ENCODE measurements around the gene CSNK1E. TPM values are rescaled to one million over a fixed set of nuclear protein-coding genes. Genes with fewer than 3 reads are reported as not detected.

Gene CSNK1E
- total and polyA plus RNA-seq, 9 of the 15 experiments (the other 6 are each of a cell fraction or from before 2014, with no cell fraction given), result 2.7 to 70.0 (median 41.3) TPM

- Histone ChIP-seq H3K4me2 (ENCODE audit: insufficient read depth, low read length) (no peak overlapping the region), H2AFZ (ENCODE audit: low read depth, low read length) (no peak overlapping the region), H3K27ac (ENCODE audit: extremely low read depth, low read depth, low read length) (no peak overlapping the region), H3K9me1 (ENCODE audit: control insufficient read depth, insufficient read depth, low read length) (peaks cover 2% of the 10 kb centered on the region), H3K79me2 (ENCODE audit: control insufficient read depth, insufficient read depth, low read length) (peaks cover 35% of the 10 kb centered on the region), H3K4me3 (no peak overlapping the region), H3K9ac (ENCODE audit: insufficient read depth in 1 of 2, low read depth in 2 of 2, low read length in 2 of 2) (no peak overlapping the region; a peak in 1 of 4 replicates), H3K27me3 (ENCODE audit: control insufficient read depth in 2 of 2, insufficient read depth in 2 of 2, low read length in 2 of 2) (no peaks in the 10 kb centered on the region), H3K36me3 (ENCODE audit: control insufficient read depth, insufficient read depth, low read length) (peaks cover 65% of the 10 kb centered on the region; the same call in 2 of the 3 replicates), H3K9me3 (replicated peaks; ENCODE audit: control insufficient read depth, insufficient read depth, low read depth, low read length) (no peaks in the 10 kb centered on the region), H4K20me1 (replicated peaks; ENCODE audit: control insufficient read depth, insufficient read depth, low read length) (peaks cover 7% of the 10 kb centered on the region; the same call in 1 of the 2 replicates), H3K4me1 (replicated peaks in 1 of 2; ENCODE audit: control insufficient read depth in 2 of 2, insufficient read depth in 2 of 2, low read length in 2 of 2) (peaks cover 6 to 9% of the 10 kb centered on the region in 2 experiments; a peak in 4 of 5 replicates)
- DNase-seq (ENCODE audit: extremely low read depth in 1 of 4, low spot score in 3 of 4) (no peak), ATAC-seq (no peak), FAIRE-seq (no peak)
- in situ Hi-C loops (cut with MboI), result no loop called here
- BruUV-seq (replicated peaks), result no TSS peak
- TF ChIP-seq E2F3 (CRISPR knock-in tag; IDR thresholded peaks at IDR 0.05), result no peak
- TF ChIP-seq SRSF1 (IDR thresholded peaks at IDR 0.05; ENCODE audit: low read depth, low read length), result no peak
- TF ChIP-seq KAT8 (IDR thresholded peaks at IDR 0.05; ENCODE audit: low read depth), result no peak
- no peak for TF ChIP-seq ATF6 (CRISPR knock-in tag; IDR thresholded peaks at IDR 0.05)
- 92% methylated on average over 6 of the region's 19 CpGs for WGBS (ENCODE audit: insufficient coverage, low coverage, missing lambda C conversion rate)
- intact Hi-C loops (cut with micrococcal nuclease), result no loop called here
- ChIA-PET POLR2A (interaction anchor here (0.6 to 1.5 kb wide), 2 partner anchors 12 to 15 kb away, joined by 3 to 4 read pairs; no protein-coding TSS in a partner anchor), CTCF (ENCODE audit: low intra/inter-chr PET ratio) (no interaction called here)
Observed at GRCh38 chr22:38302906-38303305, 14.3 kb downstream of the CSNK1E start.
